ENCODE results near the gene RYR1. TPM values are rescaled to one million over a fixed set of nuclear protein-coding genes. Genes with fewer than 3 reads are reported as not detected.

The RYR1 gene
- total and polyA plus RNA-seq, 2 experiments from 2014 or later = 0.07 to 0.21 TPM

GRCh38 chr19:38464421-38465082 lies 31.1 kb downstream of the RYR1 start:
- DNase-seq (ENCODE audit: low spot score) = no peak
- WGBS (ENCODE audit: low lambda C conversion rate, missing lambda C conversion rate) = 82% methylated on average over 15 of the region's 15 CpGs
- H3K79me2 ChIP-seq = no peaks in the 10 kb centered on the region

GRCh38 chr19:38466050-38466449 lies 32.6 kb downstream of the RYR1 start:
- Histone ChIP-seq H2AFZ (no peak overlapping the region), H3K9me3 (ENCODE audit: low read depth) (no peaks in the 10 kb centered on the region), H3K27ac (no peak overlapping the region), H3K4me1 (ENCODE audit: insufficient read depth) (no peaks in the 10 kb centered on the region), H3K9me2 (replicated peaks; ENCODE audit: insufficient read depth) (no peaks in the 10 kb centered on the region), H3K4me3 (no peak overlapping the region), H3K36me3 (replicated peaks; ENCODE audit: insufficient read depth, low read depth) (no peaks in the 10 kb centered on the region), H4K20me1 (ENCODE audit: insufficient read depth, poor library complexity, severe bottlenecking) (no peaks in the 10 kb centered on the region), H3K27me3 (no peaks in the 10 kb centered on the region), H3K4me2 (no peak overlapping the region), H3K79me2 (no peaks in the 10 kb centered on the region)
- WGBS (ENCODE audit: low lambda C conversion rate, missing lambda C conversion rate) = 97% methylated on average over 26 of the region's 26 CpGs
- no peak for DNase-seq (ENCODE audit: low spot score)
- no peak for TF ChIP-seq EZH2phosphoT487 (IDR thresholded peaks at IDR 0.05; ENCODE audit: low read depth, severe bottlenecking, unreplicated experiment)
- TF ChIP-seq, protein P1, sequence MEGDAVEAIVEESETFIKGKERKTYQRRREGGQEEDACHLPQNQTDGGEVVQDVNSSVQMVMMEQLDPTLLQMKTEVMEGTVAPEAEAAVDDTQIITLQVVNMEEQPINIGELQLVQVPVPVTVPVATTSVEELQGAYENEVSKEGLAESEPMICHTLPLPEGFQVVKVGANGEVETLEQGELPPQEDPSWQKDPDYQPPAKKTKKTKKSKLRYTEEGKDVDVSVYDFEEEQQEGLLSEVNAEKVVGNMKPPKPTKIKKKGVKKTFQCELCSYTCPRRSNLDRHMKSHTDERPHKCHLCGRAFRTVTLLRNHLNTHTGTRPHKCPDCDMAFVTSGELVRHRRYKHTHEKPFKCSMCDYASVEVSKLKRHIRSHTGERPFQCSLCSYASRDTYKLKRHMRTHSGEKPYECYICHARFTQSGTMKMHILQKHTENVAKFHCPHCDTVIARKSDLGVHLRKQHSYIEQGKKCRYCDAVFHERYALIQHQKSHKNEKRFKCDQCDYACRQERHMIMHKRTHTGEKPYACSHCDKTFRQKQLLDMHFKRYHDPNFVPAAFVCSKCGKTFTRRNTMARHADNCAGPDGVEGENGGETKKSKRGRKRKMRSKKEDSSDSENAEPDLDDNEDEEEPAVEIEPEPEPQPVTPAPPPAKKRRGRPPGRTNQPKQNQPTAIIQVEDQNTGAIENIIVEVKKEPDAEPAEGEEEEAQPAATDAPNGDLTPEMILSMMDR (IDR thresholded peaks at IDR 0.05; ENCODE audit: poor library complexity) = no peak
- TF ChIP-seq EZH2 (IDR thresholded peaks at IDR 0.05; ENCODE audit: borderline replicate concordance) = no peak

More at GRCh38 chr19:38464421-38465082, 31.1 kb downstream of the RYR1 start:
- no peaks in the 10 kb centered on the region for H3K9me2 ChIP-seq (replicated peaks; ENCODE audit: insufficient read depth)
- H4K20me1 ChIP-seq (ENCODE audit: insufficient read depth, poor library complexity, severe bottlenecking) = no peaks in the 10 kb centered on the region
- H3K27ac ChIP-seq = no peak overlapping the region
- H3K9me3 ChIP-seq (ENCODE audit: low read depth) = no peaks in the 10 kb centered on the region
- TF ChIP-seq, protein P1 (IDR thresholded peaks at IDR 0.05; ENCODE audit: poor library complexity) = no peak
- TF ChIP-seq EZH2phosphoT487 (IDR thresholded peaks at IDR 0.05; ENCODE audit: low read depth, severe bottlenecking, unreplicated experiment) = no peak
- no peak for TF ChIP-seq EZH2 (IDR thresholded peaks at IDR 0.05; ENCODE audit: borderline replicate concordance)
- H3K4me1 ChIP-seq (ENCODE audit: insufficient read depth) = no peaks in the 10 kb centered on the region
- no peaks in the 10 kb centered on the region for H3K27me3 ChIP-seq
- H3K36me3 ChIP-seq (replicated peaks; ENCODE audit: insufficient read depth, low read depth) = no peaks in the 10 kb centered on the region
- H3K4me2 ChIP-seq = no peak overlapping the region
- H3K4me3 ChIP-seq = no peak overlapping the region
- no peak overlapping the region for H2AFZ ChIP-seq

DNA sequence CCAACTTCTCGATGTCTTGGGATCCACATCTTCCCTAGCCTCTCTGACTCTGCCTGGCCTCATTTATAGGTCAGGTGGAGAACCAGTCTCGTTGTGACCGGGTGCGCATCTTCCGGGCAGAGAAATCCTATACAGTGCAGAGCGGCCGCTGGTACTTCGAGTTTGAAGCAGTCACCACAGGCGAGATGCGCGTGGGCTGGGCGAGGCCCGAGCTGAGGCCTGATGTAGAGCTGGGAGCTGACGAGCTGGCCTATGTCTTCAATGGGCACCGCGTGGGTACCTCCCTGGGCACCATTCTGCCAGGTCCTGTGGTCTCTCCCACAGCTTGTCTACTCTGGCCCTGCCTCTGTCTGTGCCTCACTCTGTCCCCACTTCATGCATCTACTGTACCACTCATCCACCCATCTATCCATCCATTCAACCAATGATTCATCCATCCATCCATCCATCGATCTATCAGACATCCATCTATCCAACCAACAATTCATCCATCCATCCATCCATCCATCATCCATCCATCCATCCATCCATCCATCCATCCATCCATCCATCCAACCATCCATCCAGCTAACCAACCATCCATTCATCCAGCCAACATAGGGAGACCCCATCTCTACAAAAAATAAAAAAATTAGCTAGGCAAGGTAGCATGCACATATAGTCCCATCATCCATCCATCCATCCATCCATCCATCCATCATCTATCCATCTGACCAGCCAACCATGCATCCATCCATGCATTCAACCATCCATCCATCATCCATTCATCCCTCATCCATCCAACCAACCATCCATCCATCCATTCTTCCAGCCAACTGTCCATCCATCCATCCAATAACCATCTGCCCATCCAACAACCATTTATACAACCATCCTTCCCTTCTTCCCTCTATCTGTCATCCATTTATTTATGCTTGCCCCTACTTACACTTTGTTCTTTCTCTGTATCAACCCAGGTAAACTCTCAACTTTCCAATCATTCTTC lies 34.3 kb downstream of the RYR1 start:
- no peak for DNase-seq (ENCODE audit: low spot score)
- H3K4me3 ChIP-seq = no peak overlapping the region
- H3K9me3 ChIP-seq (ENCODE audit: low read depth) = no peaks in the 10 kb centered on the region
- 93% methylated on average over 17 of the region's 17 CpGs for WGBS (ENCODE audit: low lambda C conversion rate, missing lambda C conversion rate)
- H3K27ac ChIP-seq = no peak overlapping the region
- no peak overlapping the region for H2AFZ ChIP-seq
- no peaks in the 10 kb centered on the region for H3K27me3 ChIP-seq
- H3K4me1 ChIP-seq (ENCODE audit: insufficient read depth) = no peaks in the 10 kb centered on the region
- H3K36me3 ChIP-seq (replicated peaks; ENCODE audit: insufficient read depth, low read depth) = no peaks in the 10 kb centered on the region
- H3K79me2 ChIP-seq = no peaks in the 10 kb centered on the region
- H3K9me2 ChIP-seq (replicated peaks; ENCODE audit: insufficient read depth) = no peaks in the 10 kb centered on the region
- no peak overlapping the region for H3K4me2 ChIP-seq
- TF ChIP-seq EZH2phosphoT487 (IDR thresholded peaks at IDR 0.05; ENCODE audit: low read depth, severe bottlenecking, unreplicated experiment) (no peak), EZH2 (IDR thresholded peaks at IDR 0.05; ENCODE audit: borderline replicate concordance) (no peak)
- TF ChIP-seq, protein P1 (IDR thresholded peaks at IDR 0.05; ENCODE audit: poor library complexity) = no peak
- H4K20me1 ChIP-seq (ENCODE audit: insufficient read depth, poor library complexity, severe bottlenecking) = no peaks in the 10 kb centered on the region

Measured in hepatocyte (in vitro differentiated cells).